ENCODE results near the gene SUSD5. TPM values are rescaled to one million over a fixed set of nuclear protein-coding genes. Genes with fewer than 3 reads are reported as not detected.

SUSD5 gene
- total RNA-seq, 1 donor from 2014 or later = 1.9 TPM

- no peak overlapping the region for H3K4me3 ChIP-seq
- H3K9me3 ChIP-seq = no peaks in the 10 kb centered on the region
- intact Hi-C loops (cut with DNase I) = no loop called here
- H3K27ac ChIP-seq = no peak overlapping the region
- H3K4me1 ChIP-seq = no peaks in the 10 kb centered on the region
- no peaks in the 10 kb centered on the region for H3K36me3 ChIP-seq
- no peaks in the 10 kb centered on the region for H3K27me3 ChIP-seq (ENCODE audit: low read depth)
- ATAC-seq (no peak), DNase-seq (no peak)
- no peak for TF ChIP-seq CTCF (IDR thresholded peaks at IDR 0.05)
Observed at GRCh38 chr3:33240261-33240660, 21.7 kb upstream of the SUSD5 start.

- Histone ChIP-seq H3K36me3 (no peaks in the 10 kb centered on the region), H3K4me1 (no peaks in the 10 kb centered on the region), H3K27ac (no peak overlapping the region), H3K4me3 (no peak overlapping the region), H3K9me3 (no peaks in the 10 kb centered on the region), H3K27me3 (ENCODE audit: low read depth) (no peaks in the 10 kb centered on the region)
- intact Hi-C loops (cut with DNase I) = no loop called here
- no peak for ATAC-seq
- no peak for DNase-seq
- no peak for TF ChIP-seq CTCF (IDR thresholded peaks at IDR 0.05)
Observed at GRCh38 chr3:33238923-33239322, 20.3 kb upstream of the SUSD5 start.

GRCh38 chr3:33237439-33237838, 18.8 kb upstream of the SUSD5 start:
- no peak overlapping the region for H3K27ac ChIP-seq
- no peak for TF ChIP-seq CTCF (IDR thresholded peaks at IDR 0.05)
- H3K4me1 ChIP-seq = no peaks in the 10 kb centered on the region
- H3K4me3 ChIP-seq = no peak overlapping the region
- no peak for DNase-seq
- no peak for ATAC-seq
- H3K27me3 ChIP-seq (ENCODE audit: low read depth) = no peaks in the 10 kb centered on the region
- no peaks in the 10 kb centered on the region for H3K36me3 ChIP-seq
- intact Hi-C loops (cut with DNase I) = no loop called here
- H3K9me3 ChIP-seq = no peaks in the 10 kb centered on the region

GRCh38 chr3:33236005-33236404, 17.4 kb upstream of the SUSD5 start:
- no peaks in the 10 kb centered on the region for H3K27me3 ChIP-seq (ENCODE audit: low read depth)
- DNase-seq = no peak
- H3K36me3 ChIP-seq = no peaks in the 10 kb centered on the region
- no peak for ATAC-seq
- no peak for TF ChIP-seq CTCF (IDR thresholded peaks at IDR 0.05)
- intact Hi-C loops (cut with DNase I) = no loop called here
- H3K9me3 ChIP-seq = no peaks in the 10 kb centered on the region
- no peak overlapping the region for H3K27ac ChIP-seq
- no peaks in the 10 kb centered on the region for H3K4me1 ChIP-seq
- no peak overlapping the region for H3K4me3 ChIP-seq

GRCh38 chr3:33233884-33234283, 15.3 kb upstream of the SUSD5 start:
- no peaks in the 10 kb centered on the region for H3K9me3 ChIP-seq
- no peak for TF ChIP-seq CTCF (IDR thresholded peaks at IDR 0.05)
- no peak overlapping the region for H3K4me3 ChIP-seq
- H3K4me1 ChIP-seq = no peaks in the 10 kb centered on the region
- H3K36me3 ChIP-seq = no peaks in the 10 kb centered on the region
- intact Hi-C loops (cut with DNase I) = no loop called here
- no peak overlapping the region for H3K27ac ChIP-seq
- no peak for ATAC-seq
- DNase-seq = no peak
- H3K27me3 ChIP-seq (ENCODE audit: low read depth) = no peaks in the 10 kb centered on the region

Measured in lower lobe of right lung (tissue), 2 donors.